ENCODE data around the gene CAMK1D.

Gene CAMK1D

DNA sequence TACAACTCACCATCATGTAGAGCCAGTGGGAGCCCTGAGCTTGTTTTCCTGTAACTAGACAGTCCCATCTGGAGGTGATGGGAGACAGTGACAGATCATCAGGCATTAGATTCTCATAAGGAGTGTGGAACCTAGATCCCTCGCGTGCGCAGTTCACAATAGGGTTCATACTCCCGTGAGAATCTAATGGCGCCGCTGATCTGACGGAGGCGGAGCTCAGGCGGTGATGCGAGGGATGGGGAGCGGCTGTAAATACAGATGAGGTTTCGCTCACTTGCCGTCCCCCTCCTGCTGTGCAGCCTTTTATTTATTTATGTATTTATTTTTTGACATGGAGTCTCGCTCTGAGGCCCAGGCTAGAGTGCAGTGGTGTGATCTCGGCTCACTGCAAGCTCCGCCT lies 139.3 kb downstream of the CAMK1D start:
- peaks cover 31% of the 10 kb centered on the region for H3K4me1 ChIP-seq (ENCODE audit: low read depth, poor library complexity, severe bottlenecking)

DNA sequence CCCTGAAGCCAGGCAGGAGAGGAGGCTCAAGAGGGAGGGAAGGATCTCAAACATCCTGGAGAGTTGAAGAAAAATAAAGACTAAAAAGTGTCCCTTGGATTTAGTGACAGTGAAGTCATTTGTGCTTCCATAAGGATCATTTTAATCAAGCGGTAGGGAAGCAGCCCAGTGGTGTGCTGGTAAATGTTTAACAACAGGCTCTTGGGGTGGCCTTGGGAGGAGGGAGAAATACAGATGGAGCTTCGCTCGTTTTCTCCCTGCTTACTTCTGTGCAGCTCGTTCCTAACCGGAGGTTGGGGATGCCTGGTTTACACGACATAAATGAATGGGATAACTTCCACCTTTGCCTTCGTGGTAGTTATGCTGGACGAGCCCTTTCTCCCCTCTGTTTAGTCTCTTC lies 140.0 kb downstream of the CAMK1D start:
- H3K27ac ChIP-seq = no peak overlapping the region
- no peak overlapping the region for H3K4me3 ChIP-seq (IDR thresholded peaks at IDR 0.05; ENCODE audit: insufficient read depth, low read depth, low read length)
- H3K36me3 ChIP-seq (ENCODE audit: insufficient read depth) = no peaks in the 10 kb centered on the region
- H3K27me3 ChIP-seq (ENCODE audit: insufficient read depth, low read depth) = no peaks in the 10 kb centered on the region
- no peak overlapping the region for H3K4me2 ChIP-seq
- no peak overlapping the region for H2AFZ ChIP-seq (ENCODE audit: low read depth)
- H3K79me2 ChIP-seq (ENCODE audit: insufficient read depth, low read depth) = peaks cover 10% of the 10 kb centered on the region; the same call in 1 of the 2 replicates
- H3K4me1 ChIP-seq (ENCODE audit: low read depth, poor library complexity, severe bottlenecking) = peaks cover 24% of the 10 kb centered on the region
- H3K9ac ChIP-seq = no peak overlapping the region
- H4K20me1 ChIP-seq (ENCODE audit: insufficient read depth) = no peaks in the 10 kb centered on the region
- TF ChIP-seq, protein P1, sequence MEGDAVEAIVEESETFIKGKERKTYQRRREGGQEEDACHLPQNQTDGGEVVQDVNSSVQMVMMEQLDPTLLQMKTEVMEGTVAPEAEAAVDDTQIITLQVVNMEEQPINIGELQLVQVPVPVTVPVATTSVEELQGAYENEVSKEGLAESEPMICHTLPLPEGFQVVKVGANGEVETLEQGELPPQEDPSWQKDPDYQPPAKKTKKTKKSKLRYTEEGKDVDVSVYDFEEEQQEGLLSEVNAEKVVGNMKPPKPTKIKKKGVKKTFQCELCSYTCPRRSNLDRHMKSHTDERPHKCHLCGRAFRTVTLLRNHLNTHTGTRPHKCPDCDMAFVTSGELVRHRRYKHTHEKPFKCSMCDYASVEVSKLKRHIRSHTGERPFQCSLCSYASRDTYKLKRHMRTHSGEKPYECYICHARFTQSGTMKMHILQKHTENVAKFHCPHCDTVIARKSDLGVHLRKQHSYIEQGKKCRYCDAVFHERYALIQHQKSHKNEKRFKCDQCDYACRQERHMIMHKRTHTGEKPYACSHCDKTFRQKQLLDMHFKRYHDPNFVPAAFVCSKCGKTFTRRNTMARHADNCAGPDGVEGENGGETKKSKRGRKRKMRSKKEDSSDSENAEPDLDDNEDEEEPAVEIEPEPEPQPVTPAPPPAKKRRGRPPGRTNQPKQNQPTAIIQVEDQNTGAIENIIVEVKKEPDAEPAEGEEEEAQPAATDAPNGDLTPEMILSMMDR (conservative IDR thresholded peaks at IDR 0.05; ENCODE audit: low read depth, low read length) = no peak

More for the DNA sequence above, 139.3 kb downstream of the CAMK1D start:
- Histone ChIP-seq H3K36me3 (ENCODE audit: insufficient read depth) (no peaks in the 10 kb centered on the region), H3K27ac (no peak overlapping the region), H3K4me2 (no peak overlapping the region), H2AFZ (ENCODE audit: low read depth) (no peak overlapping the region), H3K27me3 (ENCODE audit: insufficient read depth, low read depth) (no peaks in the 10 kb centered on the region), H4K20me1 (ENCODE audit: insufficient read depth) (no peaks in the 10 kb centered on the region), H3K9ac (no peak overlapping the region), H3K4me3 (IDR thresholded peaks at IDR 0.05; ENCODE audit: insufficient read depth, low read depth, low read length) (no peak overlapping the region), H3K79me2 (ENCODE audit: insufficient read depth, low read depth) (peaks cover 12% of the 10 kb centered on the region; the same call in 1 of the 2 replicates)
- TF ChIP-seq, protein P1 (conservative IDR thresholded peaks at IDR 0.05; ENCODE audit: low read depth, low read length) = no peak

DNA sequence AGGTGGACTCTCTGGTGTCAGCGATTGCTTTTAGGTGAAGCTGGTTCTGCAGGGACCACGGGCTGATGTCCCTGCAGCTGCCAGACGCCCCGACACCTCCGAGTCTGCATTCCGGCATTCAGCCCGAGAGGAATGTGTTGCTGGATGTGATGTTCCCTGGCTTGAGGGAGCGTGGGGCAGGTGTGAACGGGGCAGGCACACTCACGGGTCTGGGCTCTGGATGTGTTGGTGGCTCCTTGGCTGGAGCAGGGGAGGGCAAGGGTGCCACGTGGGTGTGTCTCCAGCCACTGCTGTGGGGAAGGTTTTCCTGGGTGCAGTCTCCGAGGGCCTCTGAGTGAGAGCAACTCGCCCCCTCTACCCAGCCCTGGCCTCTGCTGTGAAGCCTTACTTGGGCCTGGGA lies 140.5 kb downstream of the CAMK1D start:
- H3K4me1 ChIP-seq (ENCODE audit: low read depth, poor library complexity, severe bottlenecking) = peaks cover 22% of the 10 kb centered on the region
- H3K9ac ChIP-seq = no peak overlapping the region
- TF ChIP-seq, protein P1 (conservative IDR thresholded peaks at IDR 0.05; ENCODE audit: low read depth, low read length) = no peak
- H3K79me2 ChIP-seq (ENCODE audit: insufficient read depth, low read depth) = peaks cover 10% of the 10 kb centered on the region; the same call in 1 of the 2 replicates
- no peaks in the 10 kb centered on the region for H4K20me1 ChIP-seq (ENCODE audit: insufficient read depth)
- no peak overlapping the region for H3K27ac ChIP-seq
- no peak overlapping the region for H3K4me2 ChIP-seq
- H3K36me3 ChIP-seq (ENCODE audit: insufficient read depth) = no peaks in the 10 kb centered on the region
- no peaks in the 10 kb centered on the region for H3K27me3 ChIP-seq (ENCODE audit: insufficient read depth, low read depth)
- H2AFZ ChIP-seq (ENCODE audit: low read depth) = no peak overlapping the region
- H3K4me3 ChIP-seq (IDR thresholded peaks at IDR 0.05; ENCODE audit: insufficient read depth, low read depth, low read length) = no peak overlapping the region

DNA sequence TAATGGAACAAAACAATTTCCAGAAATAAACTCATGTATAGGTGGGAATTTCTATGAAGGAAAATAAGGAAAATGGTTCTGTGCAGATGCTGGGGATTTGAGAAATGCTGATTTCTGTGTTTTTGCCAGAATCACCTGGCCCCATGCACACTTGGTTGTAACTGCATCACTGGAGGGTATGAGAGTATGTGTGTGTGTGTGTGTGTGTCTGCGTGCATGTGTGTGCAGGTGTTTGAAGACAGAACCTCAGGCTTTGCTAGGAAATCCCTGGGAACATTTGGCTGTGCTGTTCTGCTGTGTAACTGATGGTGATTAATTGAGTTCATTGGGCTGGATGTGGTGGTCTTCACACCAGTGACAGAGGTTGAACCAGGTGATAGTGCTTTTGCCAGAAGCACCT lies 141.6 kb downstream of the CAMK1D start:
- no peak overlapping the region for H3K27ac ChIP-seq
- no peak overlapping the region for H3K4me2 ChIP-seq
- H3K4me3 ChIP-seq (IDR thresholded peaks at IDR 0.05; ENCODE audit: insufficient read depth, low read depth, low read length) = no peak overlapping the region
- TF ChIP-seq, protein P1 (conservative IDR thresholded peaks at IDR 0.05; ENCODE audit: low read depth, low read length) = no peak
- H3K79me2 ChIP-seq (ENCODE audit: insufficient read depth, low read depth) = peaks cover 8% of the 10 kb centered on the region; the same call in 1 of the 2 replicates
- no peaks in the 10 kb centered on the region for H3K27me3 ChIP-seq (ENCODE audit: insufficient read depth, low read depth)
- H3K4me1 ChIP-seq (ENCODE audit: low read depth, poor library complexity, severe bottlenecking) = peaks cover 16% of the 10 kb centered on the region
- no peaks in the 10 kb centered on the region for H4K20me1 ChIP-seq (ENCODE audit: insufficient read depth)
- H2AFZ ChIP-seq (ENCODE audit: low read depth) = no peak overlapping the region
- H3K9ac ChIP-seq = no peak overlapping the region
- H3K36me3 ChIP-seq (ENCODE audit: insufficient read depth) = no peaks in the 10 kb centered on the region
